SU-DHL-6 (cell line): ENCODE measurements around the gene AKAP6.

Experiments
- CTCF ChIP-seq: fragments of 200-600 bp; sonication (generic); IDR thresholded peaks from one replicate; pipeline ENCODE4 v1.5.1; 2017; ENCODE audit warnings: antibody characterized with exemption, mild to moderate bottlenecking, low read length, moderate library complexity; ENCODE audit not compliant: insufficient read depth, poor library complexity, severe bottlenecking
- EZH2phosphoT487 ChIP-seq: fragments of 200-600 bp; sonication (generic), shearing (Covaris generic); conservative IDR thresholded peaks from 2 replicates; pipeline ENCODE4 v1.6.1; 2018; ENCODE audit warnings: mild to moderate bottlenecking, antibody characterized with exemption, low read length, moderate library complexity, mixed read lengths

GRCh38 chr14:32430326-32430725, 101.2 kb downstream of the AKAP6 start:
- no peak for TF ChIP-seq CTCF
- no peak for TF ChIP-seq EZH2phosphoT487
